Neuron (in vitro differentiated cells): ENCODE results near the gene ACP1.

ENCODE experiments used
- H2AFZ ChIP-seq: one replicate; pipeline ENCODE4 v1.6.1; 2013; ENCODE audit warnings: low read depth, mild to moderate bottlenecking, inconsistent platforms, low read length, moderate library complexity
- H3K27me3 ChIP-seq: one replicate; pipeline ENCODE4 v1.6.1; 2013; ENCODE audit warnings: low read length; ENCODE audit not compliant: insufficient read depth
- H3K36me3 ChIP-seq: one replicate; pipeline ENCODE4 v1.6.1; 2013; ENCODE audit warnings: low read length; ENCODE audit not compliant: insufficient read depth
- H3K4me1 ChIP-seq: one replicate; pipeline ENCODE4 v1.6.1; 2013; ENCODE audit warnings: low read length; ENCODE audit not compliant: insufficient read depth
- H3K4me3 ChIP-seq: 2 replicates; pipeline ENCODE4 v1.5.1; 2013; ENCODE audit warnings: mild to moderate bottlenecking, low read length, moderate library complexity
- H3K9me3 ChIP-seq: one replicate; pipeline ENCODE4 v1.6.1; 2013; ENCODE audit warnings: low read length

The ACP1 gene

DNA sequence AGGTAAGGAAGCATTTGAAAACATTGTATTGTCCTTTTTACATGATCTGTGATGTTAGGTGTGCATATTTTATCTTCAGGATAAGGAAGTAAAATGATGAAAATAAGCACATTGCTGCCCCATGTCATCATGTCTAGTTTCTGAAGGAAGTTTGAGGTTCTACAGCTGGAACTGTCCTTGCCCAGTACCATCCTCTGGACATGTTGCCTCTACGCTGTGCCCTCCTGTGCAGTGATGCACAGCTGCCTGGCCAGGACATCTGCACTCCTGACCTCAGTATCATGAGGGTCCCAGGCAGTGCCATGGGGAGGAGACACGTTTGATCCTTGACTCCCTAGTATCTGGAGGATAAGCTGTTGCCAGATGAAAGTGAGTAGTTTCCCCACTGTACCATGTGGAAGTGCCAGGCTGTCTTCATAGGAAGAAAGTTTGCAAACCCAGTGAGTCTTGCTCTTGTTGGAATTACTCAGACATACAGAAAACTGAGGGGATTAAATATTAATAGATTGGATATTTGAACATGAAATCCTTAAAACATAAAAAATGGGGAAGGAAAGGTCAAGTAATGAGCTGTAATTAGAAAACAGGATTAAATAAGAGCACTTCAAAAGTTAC, 13.7 kb downstream of the ACP1 start:
- no peaks in the 10 kb centered on the region for H3K27me3 ChIP-seq
- no peaks in the 10 kb centered on the region for H3K9me3 ChIP-seq
- H3K4me3 ChIP-seq, result no peak overlapping the region
- H2AFZ ChIP-seq, result no peak overlapping the region
- peaks cover 56% of the 10 kb centered on the region for H3K36me3 ChIP-seq
- H3K4me1 ChIP-seq, result peaks cover 27% of the 10 kb centered on the region

DNA sequence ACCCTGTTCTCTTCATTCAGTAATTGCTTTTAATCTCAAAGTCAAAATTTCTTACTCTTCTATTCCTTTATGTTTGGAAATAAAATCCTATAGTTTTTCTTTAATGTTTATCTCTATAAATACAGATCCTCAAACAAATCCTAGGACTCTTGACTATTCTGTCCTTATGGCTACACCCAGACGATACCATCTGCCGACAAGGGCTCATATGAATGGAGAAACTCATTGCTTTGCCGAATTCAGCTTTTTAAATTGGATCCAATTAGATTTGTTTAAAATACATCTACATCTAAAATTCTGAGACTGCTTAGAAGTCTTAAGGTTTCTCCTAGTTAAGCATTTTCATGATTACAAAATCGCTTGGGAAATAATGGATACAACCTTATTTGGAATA, 14.2 kb downstream of the ACP1 start:
- no peaks in the 10 kb centered on the region for H3K9me3 ChIP-seq
- H3K4me1 ChIP-seq, result peaks cover 27% of the 10 kb centered on the region
- H3K27me3 ChIP-seq, result no peaks in the 10 kb centered on the region
- H3K4me3 ChIP-seq, result no peak overlapping the region
- peaks cover 54% of the 10 kb centered on the region for H3K36me3 ChIP-seq
- H2AFZ ChIP-seq, result no peak overlapping the region

DNA sequence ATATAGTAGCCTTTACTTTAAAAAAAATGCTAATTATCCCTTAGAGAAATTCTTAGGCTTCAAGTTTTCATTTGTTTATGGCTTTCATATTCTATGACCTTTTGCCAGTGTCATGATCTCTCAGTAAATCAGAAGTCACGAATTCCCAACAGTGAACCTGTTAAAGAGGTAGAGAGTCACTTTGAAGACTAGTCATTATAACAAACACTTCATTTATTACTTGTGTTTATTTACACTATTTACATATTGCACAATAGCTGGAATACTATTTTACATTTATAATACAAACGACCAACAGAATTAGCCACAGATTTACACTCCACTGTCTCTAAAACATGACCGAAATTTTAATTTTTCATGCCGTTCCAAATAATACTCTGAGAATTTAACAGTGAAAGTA, 14.6 kb downstream of the ACP1 start:
- no peaks in the 10 kb centered on the region for H3K27me3 ChIP-seq
- no peak overlapping the region for H2AFZ ChIP-seq
- no peaks in the 10 kb centered on the region for H3K9me3 ChIP-seq
- H3K4me1 ChIP-seq, result peaks cover 29% of the 10 kb centered on the region
- H3K4me3 ChIP-seq, result no peak overlapping the region
- peaks cover 50% of the 10 kb centered on the region for H3K36me3 ChIP-seq

DNA sequence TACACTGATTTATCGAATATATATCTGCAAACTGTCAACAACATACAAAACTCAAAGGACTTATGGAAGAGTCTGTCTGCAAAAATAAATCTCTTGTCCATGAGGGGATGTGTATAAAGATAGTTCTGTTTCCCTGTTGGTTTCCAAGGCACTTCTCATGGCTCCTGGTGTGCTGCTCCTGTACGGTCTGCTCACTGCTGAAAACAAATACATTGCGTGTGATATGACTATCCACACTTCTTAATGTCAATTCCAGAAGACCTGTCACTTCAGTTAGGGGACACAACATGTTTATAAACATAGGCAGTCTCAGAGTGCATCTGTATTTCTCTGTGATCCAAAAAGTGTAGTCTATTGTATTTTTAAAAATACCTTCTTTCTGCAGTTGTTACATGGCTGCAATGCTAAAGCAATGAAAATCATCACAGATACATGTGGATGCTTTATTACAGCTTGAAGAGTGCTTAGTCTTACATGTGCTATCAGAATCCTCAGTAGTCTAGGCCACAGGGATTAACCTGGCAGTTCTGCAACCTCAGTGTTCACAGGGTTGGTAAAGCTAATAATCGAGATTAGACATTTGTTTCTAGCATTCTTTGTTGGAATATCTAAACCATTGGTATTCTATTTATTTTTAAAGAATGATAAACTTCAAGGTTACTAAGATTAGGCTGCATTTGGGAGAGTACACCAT, 15.4 kb downstream of the ACP1 start:
- peaks cover 49% of the 10 kb centered on the region for H3K36me3 ChIP-seq
- no peaks in the 10 kb centered on the region for H3K9me3 ChIP-seq
- H2AFZ ChIP-seq, result no peak overlapping the region
- H3K27me3 ChIP-seq, result no peaks in the 10 kb centered on the region
- H3K4me3 ChIP-seq, result no peak overlapping the region
- H3K4me1 ChIP-seq, result peaks cover 29% of the 10 kb centered on the region

DNA sequence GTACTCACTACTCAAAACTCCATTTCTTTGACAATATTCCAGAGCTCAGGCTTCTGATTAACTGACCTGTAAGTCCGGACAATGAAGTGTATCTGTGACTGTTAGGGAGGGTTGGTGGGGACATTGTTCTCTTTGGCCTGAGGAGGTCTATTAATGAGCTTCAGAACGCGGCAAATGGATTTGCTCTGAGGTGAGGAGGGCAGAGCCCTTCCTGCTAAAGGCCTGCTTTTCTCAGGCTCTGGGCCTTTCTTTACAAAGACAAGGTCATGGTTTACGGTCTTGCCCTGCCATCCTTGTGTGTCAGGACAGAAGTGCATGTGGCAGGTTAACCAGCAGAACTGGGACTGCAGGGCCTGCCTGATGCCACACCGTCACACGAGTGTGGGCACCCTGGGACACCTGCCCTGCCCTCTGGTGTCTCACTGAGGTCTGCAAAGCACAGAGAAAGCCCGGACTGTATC, 15.9 kb downstream of the ACP1 start:
- Histone ChIP-seq H3K4me3 (no peak overlapping the region), H3K27me3 (no peaks in the 10 kb centered on the region), H3K36me3 (peaks cover 46% of the 10 kb centered on the region)

DNA sequence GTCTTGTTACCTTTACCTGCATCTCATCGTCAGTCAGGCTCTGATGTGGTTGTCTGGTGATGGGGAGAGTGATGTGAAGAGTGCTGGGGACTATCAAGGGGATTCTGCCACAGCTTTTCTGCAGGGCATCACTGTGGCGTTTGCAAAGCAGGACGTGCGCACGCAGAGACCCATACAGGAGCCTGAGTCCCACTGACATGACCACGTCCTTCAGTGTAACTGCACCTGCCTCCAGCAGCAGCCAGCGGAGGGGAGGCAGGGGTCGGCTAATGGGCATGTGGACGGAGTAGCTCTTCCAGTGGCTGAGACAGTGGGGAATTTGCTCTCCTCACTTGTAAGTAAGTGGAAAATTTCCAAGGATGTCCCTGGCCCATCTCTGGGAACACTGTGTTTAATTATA, 16.6 kb downstream of the ACP1 start:
- H3K9me3 ChIP-seq, result no peaks in the 10 kb centered on the region
- H2AFZ ChIP-seq, result no peak overlapping the region
- H3K36me3 ChIP-seq, result peaks cover 39% of the 10 kb centered on the region
- H3K27me3 ChIP-seq, result no peaks in the 10 kb centered on the region
- no peak overlapping the region for H3K4me3 ChIP-seq
- peaks cover 33% of the 10 kb centered on the region for H3K4me1 ChIP-seq

More for the DNA sequence above, 15.9 kb downstream of the ACP1 start:
- Histone ChIP-seq H3K4me1 (peaks cover 29% of the 10 kb centered on the region), H2AFZ (no peak overlapping the region), H3K9me3 (no peaks in the 10 kb centered on the region)

DNA sequence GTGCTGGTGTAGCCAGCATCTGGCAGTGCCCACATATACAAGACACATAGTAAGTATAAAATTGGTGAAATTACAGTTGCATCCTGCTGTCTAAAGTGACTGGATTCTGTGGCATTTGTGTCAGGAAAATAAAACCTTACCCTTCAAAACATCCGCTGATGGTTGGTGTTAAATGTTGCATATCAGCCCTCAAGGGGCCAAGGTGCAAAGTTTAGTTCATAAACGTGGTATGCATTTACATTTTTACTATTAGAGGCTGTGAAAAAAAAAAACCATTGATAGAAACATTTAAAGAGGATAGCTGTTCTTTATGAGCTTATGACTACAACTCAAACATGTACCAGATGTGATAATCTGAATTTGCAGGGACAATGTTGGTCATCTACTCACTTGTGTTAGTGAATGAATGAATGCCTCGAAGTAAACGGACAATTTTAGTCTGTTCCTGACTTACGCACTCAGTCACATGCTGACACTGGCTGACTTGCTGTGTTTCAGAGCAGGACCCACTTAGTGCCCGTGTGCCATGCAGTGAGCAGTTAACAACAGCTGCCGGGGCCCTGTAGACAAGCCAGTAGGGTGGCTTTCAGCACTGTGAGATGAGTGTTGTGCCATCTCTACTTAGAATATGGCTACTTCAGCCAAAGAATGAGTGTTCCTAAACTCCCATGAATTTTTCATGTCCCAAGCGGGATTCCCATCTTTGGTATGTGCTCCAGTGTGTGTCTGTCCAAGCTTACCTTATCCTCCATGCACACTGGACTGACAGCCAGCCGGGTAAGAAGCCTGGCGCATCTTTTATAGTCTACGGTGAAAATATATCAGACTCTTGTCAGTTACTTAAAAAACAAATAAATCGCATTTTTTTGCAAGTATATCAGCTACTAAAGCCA, 17.9 kb downstream of the ACP1 start:
- peaks cover 41% of the 10 kb centered on the region for H3K4me1 ChIP-seq
- no peaks in the 10 kb centered on the region for H3K27me3 ChIP-seq
- H2AFZ ChIP-seq, result no peak overlapping the region
- no peak overlapping the region for H3K4me3 ChIP-seq
- H3K36me3 ChIP-seq, result peaks cover 29% of the 10 kb centered on the region
- H3K9me3 ChIP-seq, result no peaks in the 10 kb centered on the region

DNA sequence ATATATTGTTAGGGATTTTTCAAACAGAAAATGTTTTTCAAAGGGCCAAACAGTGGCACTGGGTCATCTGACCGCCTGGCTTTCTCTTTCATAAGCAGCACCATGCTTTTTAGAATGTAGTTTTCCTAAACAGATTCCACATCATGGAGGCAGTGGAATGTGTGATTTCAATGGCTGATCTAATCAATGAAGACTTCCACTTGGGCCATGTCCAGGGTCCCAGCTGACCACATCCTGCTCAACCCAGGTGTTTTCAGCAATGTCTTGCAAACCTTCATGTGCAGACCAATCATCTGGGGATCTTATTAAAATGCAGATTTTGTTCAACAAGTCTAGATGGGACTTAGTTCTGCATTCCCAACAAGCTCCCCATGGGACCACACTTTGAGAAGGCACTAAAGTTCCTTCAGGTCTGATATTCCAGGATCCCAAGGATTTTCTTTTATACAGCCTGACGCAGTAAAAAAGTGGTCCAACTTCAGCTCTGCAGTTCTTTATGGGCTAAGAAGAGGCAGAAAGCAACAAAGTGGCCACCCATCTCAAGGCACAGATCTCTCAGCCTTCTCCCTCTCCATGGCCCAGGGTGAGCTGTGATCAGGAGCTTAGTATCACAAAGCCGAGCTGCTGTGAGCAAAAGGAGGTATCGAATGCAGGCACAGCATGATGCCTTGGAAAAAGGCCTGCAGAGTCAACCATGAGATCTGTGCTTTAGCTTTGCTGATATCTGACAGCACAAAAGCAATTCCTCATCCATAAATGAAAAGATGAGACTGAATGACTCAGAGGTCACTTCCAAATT, 19.4 kb downstream of the ACP1 start:
- H3K4me1 ChIP-seq, result peaks cover 41% of the 10 kb centered on the region
- H3K36me3 ChIP-seq, result peaks cover 14% of the 10 kb centered on the region
- H3K27me3 ChIP-seq, result peaks cover 6% of the 10 kb centered on the region
- no peaks in the 10 kb centered on the region for H3K9me3 ChIP-seq
- no peak overlapping the region for H3K4me3 ChIP-seq
- H2AFZ ChIP-seq, result no peak overlapping the region

DNA sequence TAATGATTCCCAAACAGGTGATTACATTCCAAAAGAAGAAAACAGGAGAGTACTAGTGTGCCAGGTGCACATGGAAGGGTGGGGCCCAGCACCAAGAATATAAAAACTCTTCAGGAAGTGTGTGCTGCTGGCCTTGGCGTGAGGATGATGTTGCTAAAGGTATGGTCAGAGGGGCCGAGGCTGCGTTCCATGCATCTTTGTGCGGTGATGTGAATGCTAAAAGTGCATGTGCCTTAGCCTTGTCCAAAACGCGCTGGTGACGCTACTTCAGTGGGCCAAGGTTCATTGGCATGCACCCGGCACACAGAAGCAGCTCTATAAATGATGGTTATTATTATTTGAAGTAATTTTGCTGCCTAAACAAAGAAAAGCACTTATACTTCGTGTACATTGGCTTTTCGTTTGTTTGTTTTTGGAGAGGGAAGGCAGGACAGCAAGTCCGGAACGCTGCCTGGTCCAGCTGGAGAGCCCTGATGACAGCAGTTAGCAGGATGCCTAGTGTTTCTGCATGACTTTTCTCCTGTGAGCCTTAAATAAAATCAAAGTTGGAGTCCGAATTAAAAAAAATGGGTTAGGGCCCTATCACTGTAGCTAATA, 20.2 kb downstream of the ACP1 start:
- H3K4me1 ChIP-seq, result peaks cover 39% of the 10 kb centered on the region
- no peaks in the 10 kb centered on the region for H3K9me3 ChIP-seq
- peaks cover 12% of the 10 kb centered on the region for H3K36me3 ChIP-seq
- H2AFZ ChIP-seq, result no peak overlapping the region
- no peak overlapping the region for H3K4me3 ChIP-seq
- peaks cover 9% of the 10 kb centered on the region for H3K27me3 ChIP-seq

DNA sequence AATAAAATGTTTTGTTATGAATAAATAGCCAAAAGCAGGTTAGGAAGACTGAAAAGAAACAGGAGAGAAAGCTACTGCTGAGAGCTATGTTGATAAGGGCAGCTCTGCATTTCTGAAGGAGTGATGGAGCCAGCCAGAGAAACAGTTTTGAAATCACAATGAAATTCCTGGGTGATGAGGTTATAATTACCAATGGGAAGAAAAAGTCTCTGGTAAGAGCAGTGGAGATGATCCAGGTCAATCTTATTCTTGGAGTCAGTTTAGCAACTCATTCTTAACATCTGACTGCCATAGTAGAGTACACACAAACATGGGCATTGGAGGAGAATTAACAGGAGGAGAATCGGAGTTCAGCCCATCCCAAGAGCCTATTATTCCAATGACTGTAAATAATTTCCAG, 20.8 kb downstream of the ACP1 start:
- peaks cover 33% of the 10 kb centered on the region for H3K4me1 ChIP-seq
- no peak overlapping the region for H2AFZ ChIP-seq
- no peak overlapping the region for H3K4me3 ChIP-seq
- no peaks in the 10 kb centered on the region for H3K9me3 ChIP-seq
- peaks cover 9% of the 10 kb centered on the region for H3K27me3 ChIP-seq
- H3K36me3 ChIP-seq, result peaks cover 9% of the 10 kb centered on the region

DNA sequence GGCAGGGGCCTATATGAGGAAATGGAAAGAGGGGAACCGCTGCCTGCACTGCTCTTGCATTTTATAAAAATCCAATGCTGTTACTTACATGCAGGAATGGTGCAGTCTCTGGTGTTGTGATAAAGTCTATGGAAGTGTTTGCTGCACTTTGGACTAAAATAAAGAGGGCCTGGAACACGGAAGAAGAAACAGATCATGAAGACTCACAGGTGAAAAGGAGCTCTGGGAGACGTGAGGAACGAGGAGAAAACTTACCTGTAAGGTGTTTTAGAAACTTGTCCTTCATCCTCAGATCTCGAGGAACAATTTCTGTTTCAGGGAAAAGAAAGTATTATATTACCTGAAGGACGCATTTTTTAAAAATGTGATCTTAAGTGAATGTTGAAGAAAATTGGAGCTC, 21.3 kb downstream of the ACP1 start:
- peaks cover 9% of the 10 kb centered on the region for H3K27me3 ChIP-seq
- no peaks in the 10 kb centered on the region for H3K9me3 ChIP-seq
- H3K36me3 ChIP-seq, result peaks cover 5% of the 10 kb centered on the region
- peaks cover 29% of the 10 kb centered on the region for H3K4me1 ChIP-seq
- H2AFZ ChIP-seq, result no peak overlapping the region
- no peak overlapping the region for H3K4me3 ChIP-seq

DNA sequence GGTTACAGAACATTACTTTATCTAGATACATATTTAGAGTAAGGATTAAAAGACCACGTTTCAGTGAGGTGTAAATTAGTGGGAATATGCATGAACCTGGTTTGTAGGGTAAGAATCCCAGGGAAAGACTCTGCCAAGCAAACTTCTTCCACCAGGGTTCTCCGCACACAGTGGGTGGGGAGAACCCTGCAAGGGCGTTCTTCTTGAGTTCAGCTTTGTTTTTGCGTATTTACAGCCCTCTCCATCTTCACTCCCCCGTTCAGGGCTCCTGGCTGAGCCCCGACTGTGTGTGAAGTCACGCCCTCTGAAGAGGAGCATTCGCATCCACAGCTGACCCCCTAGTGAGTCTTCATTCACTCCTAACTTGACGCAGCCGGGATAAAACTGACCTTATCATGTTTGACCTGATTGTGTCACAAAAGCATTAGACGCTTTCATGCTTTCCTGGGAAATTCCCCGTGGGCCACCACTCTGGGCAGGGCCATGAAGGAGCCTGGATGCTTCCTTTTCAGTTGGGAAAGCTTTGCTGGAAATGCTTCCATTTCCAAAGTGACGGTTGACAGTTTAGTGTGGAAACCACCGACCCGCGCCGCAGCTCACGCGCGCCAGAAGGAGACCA, 22.1 kb downstream of the ACP1 start:
- H3K27me3 ChIP-seq, result peaks cover 9% of the 10 kb centered on the region
- H3K9me3 ChIP-seq, result no peaks in the 10 kb centered on the region
- no peaks in the 10 kb centered on the region for H3K36me3 ChIP-seq
- H3K4me1 ChIP-seq, result peaks cover 21% of the 10 kb centered on the region
- peak overlapping the region; percentile 39 for H3K4me3 ChIP-seq
- peak overlapping the region; percentile 19 for H2AFZ ChIP-seq
